ENCODE results near the gene BCL2.

Gene BCL2

GRCh38 chr18:63098018-63098981 is 221.3 kb downstream of the BCL2 start:
- Histone ChIP-seq H3K4me3 (ENCODE audit: low read depth, low read length) (no peak overlapping the region), H3K4me1 (peaks cover 15% of the 10 kb centered on the region), H3K36me3 (no peaks in the 10 kb centered on the region), H3K27me3 (no peaks in the 10 kb centered on the region), H3K9me3 (no peaks in the 10 kb centered on the region)
- no peak for DNase-seq
- no peak for TF ChIP-seq CTCF (IDR thresholded peaks at IDR 0.05; ENCODE audit: low read depth, low read length)

DNA sequence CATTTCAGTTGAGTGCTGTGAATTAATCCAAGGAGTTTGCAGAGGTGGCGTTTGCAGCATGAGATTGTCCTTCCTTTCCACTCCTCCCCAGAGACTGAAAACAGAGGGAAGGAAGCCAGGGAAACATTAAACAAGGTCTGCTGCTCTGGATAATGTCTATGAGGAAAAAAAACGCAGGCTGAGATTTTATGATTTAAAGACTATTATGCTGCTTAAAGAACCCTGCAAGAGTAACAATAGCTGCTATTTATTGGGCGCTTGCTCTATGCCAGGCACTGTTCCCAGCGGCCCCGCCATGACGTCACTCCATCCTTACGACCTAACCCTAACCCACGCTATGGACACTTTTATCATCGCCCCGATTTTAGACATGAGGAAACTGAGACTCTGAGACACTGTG is 222.4 kb downstream of the BCL2 start:
- DNase-seq = peak; percentile 31
- TF ChIP-seq CTCF (IDR thresholded peaks at IDR 0.05; ENCODE audit: low read depth, low read length) = no peak
- Histone ChIP-seq H3K9me3 (no peaks in the 10 kb centered on the region), H3K4me3 (ENCODE audit: low read depth, low read length) (peak overlapping the region; percentile 16; the same call in 1 of the 2 replicates), H3K4me1 (peaks cover 15% of the 10 kb centered on the region), H3K36me3 (no peaks in the 10 kb centered on the region), H3K27me3 (no peaks in the 10 kb centered on the region)

GRCh38 chr18:63096327-63096874 is 223.2 kb downstream of the BCL2 start:
- H3K9me3 ChIP-seq = no peaks in the 10 kb centered on the region
- H3K27me3 ChIP-seq = no peaks in the 10 kb centered on the region
- DNase-seq = no peak
- H3K4me3 ChIP-seq (ENCODE audit: low read depth, low read length) = peak overlapping the region; percentile 21
- no peaks in the 10 kb centered on the region for H3K36me3 ChIP-seq
- TF ChIP-seq CTCF (IDR thresholded peaks at IDR 0.05; ENCODE audit: low read depth, low read length) = no peak
- H3K4me1 ChIP-seq = peaks cover 19% of the 10 kb centered on the region

GRCh38 chr18:63095768-63096167 is 223.8 kb downstream of the BCL2 start:
- Histone ChIP-seq H3K4me3 (ENCODE audit: low read depth, low read length) (peak overlapping the region; percentile 21), H3K36me3 (no peaks in the 10 kb centered on the region), H3K27me3 (no peaks in the 10 kb centered on the region), H3K4me1 (peaks cover 25% of the 10 kb centered on the region), H3K9me3 (no peaks in the 10 kb centered on the region)
- DNase-seq = no peak
- TF ChIP-seq CTCF (IDR thresholded peaks at IDR 0.05; ENCODE audit: low read depth, low read length) = no peak

DNA sequence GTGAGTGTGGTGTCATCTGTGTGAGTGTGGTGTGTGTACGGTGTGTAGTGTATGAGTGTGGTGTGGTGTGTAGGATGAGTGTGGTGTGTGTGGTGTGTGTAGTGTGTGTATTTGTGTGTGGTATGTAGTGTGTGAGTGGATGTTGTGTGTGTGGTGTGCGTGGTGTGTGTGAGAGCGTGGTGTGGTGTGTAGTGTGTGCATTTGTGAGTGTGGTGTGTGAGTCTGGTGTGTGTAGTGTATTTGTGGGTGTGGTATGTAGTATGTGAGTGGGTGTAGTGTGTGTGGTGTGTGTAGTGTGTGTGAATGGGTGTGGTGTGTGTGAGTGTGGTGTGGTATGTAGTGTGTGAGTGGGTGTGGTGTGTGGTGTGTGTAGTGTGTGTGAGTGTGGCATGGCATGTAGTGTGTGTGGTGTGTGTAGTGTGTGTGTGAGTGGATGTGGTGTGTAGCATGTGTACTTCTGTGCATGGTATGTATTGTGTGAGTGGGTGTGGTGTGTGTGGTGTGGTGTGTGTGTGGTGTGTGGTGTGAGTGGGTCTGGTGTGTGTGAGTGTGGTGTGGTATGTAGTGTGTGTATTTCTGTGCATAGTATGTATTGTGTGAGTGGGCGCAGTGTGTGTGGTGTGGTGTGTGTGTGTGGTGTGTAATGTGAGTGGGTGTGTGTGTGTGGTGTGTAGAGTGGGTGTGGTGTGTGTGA is 227.8 kb downstream of the BCL2 start:
- no peak for DNase-seq
- no peaks in the 10 kb centered on the region for H3K27me3 ChIP-seq
- no peaks in the 10 kb centered on the region for H3K36me3 ChIP-seq
- H3K9me3 ChIP-seq = no peaks in the 10 kb centered on the region
- no peak for TF ChIP-seq CTCF (IDR thresholded peaks at IDR 0.05; ENCODE audit: low read depth, low read length)
- H3K4me1 ChIP-seq = peaks cover 30% of the 10 kb centered on the region
- no peak overlapping the region for H3K4me3 ChIP-seq (ENCODE audit: low read depth, low read length)

Data from BE2C (cell line).